A549 (cell line): ENCODE measurements around the gene TULP1.

ENCODE experiments used
- ATOH8 ChIP-seq: fragments of 250-450 bp; sonication (Bioruptor Pico); IDR thresholded peaks from 2 replicates; pipeline ENCODE4 v1.5.0; 2020; ENCODE audit warnings: low read depth, mild to moderate bottlenecking, moderate library complexity
- CHD4 ChIP-seq: fragments of 200-600 bp; sonication (generic); IDR thresholded peaks from 2 replicates; pipeline ENCODE4 v1.6.1; 2016; ENCODE audit warnings: antibody characterized with exemption, mild to moderate bottlenecking, borderline replicate concordance
- EP300 ChIP-seq, 2 experiments: fragments of >200 bp; sonication (Bioruptor Twin); formaldehyde crosslinking; IDR thresholded peaks; 2 replicates in 1 of 2; 3 replicates in 1 of 2; pipeline ENCODE4 v1.6.1; 2016 to 2017
- HOXA7 ChIP-seq: fragments of 250-450 bp; sonication (Bioruptor Pico); IDR thresholded peaks from 2 replicates; pipeline ENCODE4 v1.5.0; 2020; ENCODE audit warnings: mild to moderate bottlenecking, moderate library complexity
- JUN ChIP-seq, 2 experiments: fragments of >200 bp; sonication (Bioruptor Twin); formaldehyde crosslinking; IDR thresholded peaks; 2 replicates in 1 of 2; 3 replicates in 1 of 2; pipeline ENCODE4 v1.6.1; 2016 to 2017
- KDM1A ChIP-seq: fragments of 200-600 bp; sonication (generic); IDR thresholded peaks from 2 replicates; pipeline ENCODE4 v1.6.1; 2016; ENCODE audit warnings: low read depth, mild to moderate bottlenecking
- POLR2A ChIP-seq: IDR thresholded peaks from 2 replicates; pipeline ENCODE4 v1.6.1; 2012; ENCODE audit warnings: mild to moderate bottlenecking, low read length
- RAD21 ChIP-seq, 2 experiments: fragments of >200 bp in 1 of 2; sonication (Bioruptor Twin) in 1 of 2; formaldehyde crosslinking in 1 of 2; IDR thresholded peaks in 1 of 2; conservative IDR thresholded peaks in 1 of 2; 2 replicates in 1 of 2; 3 replicates in 1 of 2; pipeline ENCODE4 v1.6.1; 2012 to 2018; ENCODE audit warnings: inconsistent platforms in 1 of 2
- SMC3 ChIP-seq: fragments of >200 bp; sonication (Bioruptor Twin); formaldehyde crosslinking; IDR thresholded peaks from 3 replicates; pipeline ENCODE4 v1.6.1; 2018; ENCODE audit warnings: inconsistent platforms
- TF ChIP-seq, protein P1 (sequence below): fragments of >200 bp; sonication (Bioruptor Twin); formaldehyde crosslinking; IDR thresholded peaks from 3 replicates; pipeline ENCODE4 v1.5.1; 2016
- TF ChIP-seq, protein P2 (sequence below): IDR thresholded peaks from 2 replicates; pipeline ENCODE4 v1.6.1; 2012
- TF ChIP-seq, protein P3 (sequence below): IDR thresholded peaks from 2 replicates; pipeline ENCODE4 v1.6.1; 2012

DNA sequence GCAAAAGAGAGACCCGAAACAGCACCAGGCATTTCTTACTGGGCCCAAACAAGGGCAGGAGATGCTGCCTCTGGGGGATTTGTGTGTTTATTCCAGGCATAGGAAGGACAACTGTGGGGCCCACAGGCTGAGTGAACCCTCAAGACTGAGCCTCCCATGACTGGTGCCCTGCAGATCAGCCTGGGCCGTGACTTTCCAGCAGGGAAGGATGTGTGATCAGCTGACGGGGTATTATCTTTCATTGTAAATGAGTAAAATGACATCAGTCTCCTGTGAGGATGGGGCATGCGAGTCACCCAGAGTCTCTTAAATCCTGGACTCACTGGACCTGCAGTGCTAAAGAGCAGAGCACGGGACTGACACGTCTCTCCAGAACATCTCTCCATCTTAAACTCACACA is 11.9 kb downstream of the TULP1 start:
- TF ChIP-seq, protein P1, sequence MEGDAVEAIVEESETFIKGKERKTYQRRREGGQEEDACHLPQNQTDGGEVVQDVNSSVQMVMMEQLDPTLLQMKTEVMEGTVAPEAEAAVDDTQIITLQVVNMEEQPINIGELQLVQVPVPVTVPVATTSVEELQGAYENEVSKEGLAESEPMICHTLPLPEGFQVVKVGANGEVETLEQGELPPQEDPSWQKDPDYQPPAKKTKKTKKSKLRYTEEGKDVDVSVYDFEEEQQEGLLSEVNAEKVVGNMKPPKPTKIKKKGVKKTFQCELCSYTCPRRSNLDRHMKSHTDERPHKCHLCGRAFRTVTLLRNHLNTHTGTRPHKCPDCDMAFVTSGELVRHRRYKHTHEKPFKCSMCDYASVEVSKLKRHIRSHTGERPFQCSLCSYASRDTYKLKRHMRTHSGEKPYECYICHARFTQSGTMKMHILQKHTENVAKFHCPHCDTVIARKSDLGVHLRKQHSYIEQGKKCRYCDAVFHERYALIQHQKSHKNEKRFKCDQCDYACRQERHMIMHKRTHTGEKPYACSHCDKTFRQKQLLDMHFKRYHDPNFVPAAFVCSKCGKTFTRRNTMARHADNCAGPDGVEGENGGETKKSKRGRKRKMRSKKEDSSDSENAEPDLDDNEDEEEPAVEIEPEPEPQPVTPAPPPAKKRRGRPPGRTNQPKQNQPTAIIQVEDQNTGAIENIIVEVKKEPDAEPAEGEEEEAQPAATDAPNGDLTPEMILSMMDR, result no peak
- TF ChIP-seq HOXA7, result no peak
- TF ChIP-seq EP300 (IDR thresholded peaks at IDR 0.05), result no peak
- no peak for TF ChIP-seq POLR2A
- TF ChIP-seq SMC3, result no peak
- no peak for TF ChIP-seq CHD4
- no peak for TF ChIP-seq RAD21 (conservative IDR thresholded peaks at IDR 0.05 in 1 of 2, IDR thresholded peaks at IDR 0.05 in 1 of 2)
- TF ChIP-seq, protein P2, sequence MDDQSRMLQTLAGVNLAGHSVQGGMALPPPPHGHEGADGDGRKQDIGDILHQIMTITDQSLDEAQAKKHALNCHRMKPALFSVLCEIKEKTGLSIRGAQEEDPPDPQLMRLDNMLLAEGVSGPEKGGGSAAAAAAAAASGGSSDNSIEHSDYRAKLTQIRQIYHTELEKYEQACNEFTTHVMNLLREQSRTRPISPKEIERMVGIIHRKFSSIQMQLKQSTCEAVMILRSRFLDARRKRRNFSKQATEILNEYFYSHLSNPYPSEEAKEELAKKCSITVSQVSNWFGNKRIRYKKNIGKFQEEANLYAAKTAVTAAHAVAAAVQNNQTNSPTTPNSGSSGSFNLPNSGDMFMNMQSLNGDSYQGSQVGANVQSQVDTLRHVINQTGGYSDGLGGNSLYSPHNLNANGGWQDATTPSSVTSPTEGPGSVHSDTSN, result no peak
- no peak for TF ChIP-seq ATOH8
- TF ChIP-seq KDM1A, result no peak
- TF ChIP-seq JUN (IDR thresholded peaks at IDR 0.05), result no peak
- TF ChIP-seq, protein P3, sequence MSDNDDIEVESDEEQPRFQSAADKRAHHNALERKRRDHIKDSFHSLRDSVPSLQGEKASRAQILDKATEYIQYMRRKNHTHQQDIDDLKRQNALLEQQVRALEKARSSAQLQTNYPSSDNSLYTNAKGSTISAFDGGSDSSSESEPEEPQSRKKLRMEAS, result no peak
